ENCODE results near the gene SPAG9.
A peak's percentile ranks its signal among the peaks of the same experiment; 100 is the strongest.

Gene SPAG9

GRCh38 chr17:51165680-51166197, 45.1 kb upstream of the SPAG9 start (continued):
- TF ChIP-seq ZNF518A (tag by site-specific recombination; conservative IDR thresholded peaks at IDR 0.05; ENCODE audit: low read depth) (peak; percentile 55), MYNN (tag by site-specific recombination; IDR thresholded peaks at IDR 0.05; ENCODE audit: borderline replicate concordance) (no peak), ZNF18 (tag by site-specific recombination; IDR thresholded peaks at IDR 0.05) (peak; percentile 46; the same call in 1 of the 2 replicates), ZNF280C (tag by site-specific recombination; IDR thresholded peaks at IDR 0.05) (no peak), PRDM1 (tag by site-specific recombination; IDR thresholded peaks at IDR 0.05) (peak; percentile 46; the same call in 1 of the 2 replicates), ZNF785 (tag by site-specific recombination; IDR thresholded peaks at IDR 0.05) (0 out of 2 replicates have a peak, but pooled peaks have one; percentile 39), HOXA7 (CRISPR knock-in tag; IDR thresholded peaks at IDR 0.05; ENCODE audit: borderline replicate concordance) (no peak), SP3 (tag by site-specific recombination; IDR thresholded peaks at IDR 0.05) (peak; percentile 78), TRIM28 (IDR thresholded peaks at IDR 0.05; ENCODE audit: borderline replicate concordance, low read length) (0 out of 2 replicates have a peak, but pooled peaks have one; percentile 40), ZNF837 (tag by site-specific recombination; IDR thresholded peaks at IDR 0.05) (0 out of 2 replicates have a peak, but pooled peaks have one; percentile 53), ZFP41 (tag by site-specific recombination; IDR thresholded peaks at IDR 0.05; ENCODE audit: borderline replicate concordance) (no peak), PBX3 (CRISPR knock-in tag; IDR thresholded peaks at IDR 0.05) (no peak), ZNF571 (tag by site-specific recombination; IDR thresholded peaks at IDR 0.05) (no peak), TSHZ1 (tag by site-specific recombination; IDR thresholded peaks at IDR 0.05; ENCODE audit: borderline replicate concordance) (peak; percentile 33; the same call in 1 of the 2 replicates), ZNF362 (tag by site-specific recombination; IDR thresholded peaks at IDR 0.05) (no peak), BCL11B (tag by site-specific recombination; IDR thresholded peaks at IDR 0.05; ENCODE audit: low read depth) (peak; percentile 95), ZNF280D (tag by site-specific recombination; IDR thresholded peaks at IDR 0.05) (no peak), ZEB2 (tag by site-specific recombination; IDR thresholded peaks at IDR 0.05) (peak; percentile 93), KLF17 (tag by site-specific recombination; IDR thresholded peaks at IDR 0.05) (peak; percentile 89)
